GM19397 (cell line): ENCODE data around the gene RHOF.
"Not testable (repeated sequence)": the region's sequence is repeated elsewhere in the genome, so short reads cannot be mapped to it uniquely, and the experiment has no call there.

ENCODE experiments used
- ATAC-seq: cut with Tn5 transposase; IDR thresholded peaks from one replicate; pipeline ENCODE4 v1.9.1; 2021; ENCODE audit warnings: mild to moderate bottlenecking, moderate library complexity; ENCODE audit not compliant: unreplicated experiment

Gene RHOF

GRCh38 chr12:121750507-121750955 is 43.0 kb downstream of the RHOF start:
- ATAC-seq: no peak

GRCh38 chr12:121749267-121749666 is 44.2 kb downstream of the RHOF start:
- no peak for ATAC-seq

GRCh38 chr12:121748571-121749265 is 44.8 kb downstream of the RHOF start:
- ATAC-seq: no peak

- no peak for ATAC-seq
Observed at GRCh38 chr12:121748218-121748570, 45.3 kb downstream of the RHOF start.

GRCh38 chr12:121745545-121745944 is 47.9 kb downstream of the RHOF start:
- not testable (repeated sequence) for ATAC-seq

- ATAC-seq: no peak
Observed at GRCh38 chr12:121741743-121742142, 51.7 kb downstream of the RHOF start.

GRCh38 chr12:121740847-121741246 is 52.6 kb downstream of the RHOF start:
- no peak for ATAC-seq

GRCh38 chr12:121738340-121738858 is 55.1 kb downstream of the RHOF start:
- no peak for ATAC-seq

- ATAC-seq: no peak
Observed at GRCh38 chr12:121733849-121734248, 59.6 kb downstream of the RHOF start.

GRCh38 chr12:121731473-121731872 is 62.0 kb downstream of the RHOF start:
- no peak for ATAC-seq

- ATAC-seq: no peak
Observed at GRCh38 chr12:121729021-121729420, 64.5 kb downstream of the RHOF start.
